Astrocyte (in vitro differentiated cells and primary cell): ENCODE data around the gene CHMP6. TPM values are rescaled to one million over a fixed set of nuclear protein-coding genes. Genes with fewer than 3 reads are reported as not detected.

Source experiments
- DNase-seq: peaks from one replicate; pipeline ENCODE4 v3.0.0-alpha.2; 2010; ENCODE audit warnings: low read depth
- FAIRE-seq: peaks from 2 replicates; lab custom pipeline; 2011; peaks lifted over from hg19 to GRCh38; lab: Jason Lieb, UNC
- H2AFZ ChIP-seq: 2 replicates; pipeline ENCODE4 v1.6.0; 2012; ENCODE audit warnings: low read depth, low read length, inconsistent platforms
- H3K27ac ChIP-seq: 2 replicates; pipeline ENCODE4 v1.5.1; 2011; ENCODE audit warnings: low read depth, low read length, inconsistent platforms
- H3K27me3 ChIP-seq: 2 replicates; pipeline ENCODE4 v1.6.0; 2011; ENCODE audit warnings: low read length, inconsistent platforms; ENCODE audit not compliant: insufficient read depth
- H3K36me3 ChIP-seq: 2 replicates; pipeline ENCODE4 v1.5.1; 2011; ENCODE audit warnings: low read length, inconsistent platforms; ENCODE audit not compliant: insufficient read depth
- H3K4me1 ChIP-seq: 2 replicates; pipeline ENCODE4 v1.5.1; 2011; ENCODE audit warnings: low read length, inconsistent platforms; ENCODE audit not compliant: insufficient read depth
- H3K4me2 ChIP-seq: 2 replicates; pipeline ENCODE4 v1.6.0; 2012; ENCODE audit warnings: low read length, inconsistent platforms
- H3K4me3 ChIP-seq: 2 replicates; pipeline ENCODE4 v1.5.1; 2011; ENCODE audit warnings: low read depth, mild to moderate bottlenecking, low read length, inconsistent platforms; ENCODE audit not compliant: insufficient read depth
- H3K79me2 ChIP-seq: 2 replicates; pipeline ENCODE4 v1.6.0; 2012; ENCODE audit warnings: mild to moderate bottlenecking, low read length, inconsistent platforms; ENCODE audit not compliant: insufficient read depth
- H3K9ac ChIP-seq: 2 replicates; pipeline ENCODE4 v1.6.0; 2012; ENCODE audit warnings: mild to moderate bottlenecking, low read length, inconsistent platforms
- H3K9me3 ChIP-seq: 2 replicates; pipeline ENCODE4 v1.5.1; 2012; ENCODE audit warnings: low read depth, mild to moderate bottlenecking, low read length, inconsistent platforms; ENCODE audit not compliant: insufficient read depth
- H4K20me1 ChIP-seq: 2 replicates; pipeline ENCODE4 v1.6.0; 2012; ENCODE audit warnings: low read length, inconsistent platforms; ENCODE audit not compliant: insufficient read depth
- H3K27ac Mint-ChIP-seq: one replicate; pipeline ENCODE4 v1.8.0; 2021; ENCODE audit warnings: mild to moderate bottlenecking, mixed read lengths; ENCODE audit not compliant: unreplicated experiment
- H3K27me3 Mint-ChIP-seq: one replicate; pipeline ENCODE4 v1.8.0; 2021; ENCODE audit warnings: low read depth, mixed read lengths; ENCODE audit not compliant: unreplicated experiment
- H3K36me3 Mint-ChIP-seq: one replicate; pipeline ENCODE4 v1.8.0; 2021; ENCODE audit warnings: low read depth, mixed read lengths; ENCODE audit not compliant: unreplicated experiment
- H3K4me1 Mint-ChIP-seq: one replicate; pipeline ENCODE4 v1.8.0; 2021; ENCODE audit warnings: low read depth, mixed read lengths; ENCODE audit not compliant: unreplicated experiment
- H3K4me3 Mint-ChIP-seq: one replicate; pipeline ENCODE4 v1.8.0; 2021; ENCODE audit warnings: mild to moderate bottlenecking, moderate library complexity, mixed read lengths; ENCODE audit not compliant: unreplicated experiment
- H3K9me3 Mint-ChIP-seq: one replicate; pipeline ENCODE4 v1.8.0; 2021; ENCODE audit warnings: mild to moderate bottlenecking, mixed read lengths; ENCODE audit not compliant: unreplicated experiment
- EZH2 ChIP-seq: IDR thresholded peaks from 2 replicates; pipeline ENCODE4 v1.6.1; 2012; ENCODE audit warnings: mild to moderate bottlenecking, low read length, inconsistent platforms; ENCODE audit not compliant: insufficient read depth
- total RNA-seq: library from RNA; stranded (reverse); gene quantifications from 2 replicates; pipeline ENCODE4 v1.2.1, GENCODE V29; 2021
- TF ChIP-seq, protein P1 (sequence below): IDR thresholded peaks from 2 replicates; pipeline ENCODE4 v1.5.1; 2011; ENCODE audit warnings: low read depth, mild to moderate bottlenecking, inconsistent platforms, low read length, moderate library complexity; ENCODE audit not compliant: insufficient read depth

Gene CHMP6
- total RNA-seq, 1 donor from 2014 or later: 19.0 TPM

DNA sequence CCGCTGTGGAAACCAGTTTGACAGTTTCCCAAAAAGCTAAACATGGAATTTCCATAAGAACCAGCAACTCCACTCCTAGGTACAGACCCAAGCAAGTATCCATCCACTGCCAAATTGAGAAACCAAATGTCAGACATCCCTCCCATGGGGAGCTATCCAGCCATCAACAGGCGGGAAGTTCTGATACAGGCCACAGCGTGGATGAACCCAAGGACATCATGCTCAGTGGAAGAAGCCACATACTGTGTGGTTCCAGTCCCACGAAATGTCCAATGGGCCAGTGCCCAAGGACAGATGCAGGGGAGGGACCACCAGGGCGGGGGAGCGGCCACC, 30.7 kb downstream of the CHMP6 start:
- Histone ChIP-seq H3K79me2 (no peaks in the 10 kb centered on the region), H3K27ac (no peak overlapping the region), H4K20me1 (no peaks in the 10 kb centered on the region), H3K9me3 (peaks cover 2% of the 10 kb centered on the region), H3K9ac (no peak overlapping the region), H3K36me3 (no peaks in the 10 kb centered on the region), H3K27me3 (peaks cover 16% of the 10 kb centered on the region), H2AFZ (no peak overlapping the region), H3K4me1 (peaks cover 16% of the 10 kb centered on the region), H3K4me3 (no peak overlapping the region), H3K4me2 (no peak overlapping the region)
- H3K27me3 Mint-ChIP-seq: peaks cover 27% of the 10 kb centered on the region
- H3K27ac Mint-ChIP-seq: no peak overlapping the region
- no peaks in the 10 kb centered on the region for H3K4me1 Mint-ChIP-seq
- H3K9me3 Mint-ChIP-seq: peaks cover 6% of the 10 kb centered on the region
- no peak for DNase-seq
- no peak for FAIRE-seq
- no peaks in the 10 kb centered on the region for H3K36me3 Mint-ChIP-seq
- H3K4me3 Mint-ChIP-seq: no peak overlapping the region
- TF ChIP-seq, protein P1, sequence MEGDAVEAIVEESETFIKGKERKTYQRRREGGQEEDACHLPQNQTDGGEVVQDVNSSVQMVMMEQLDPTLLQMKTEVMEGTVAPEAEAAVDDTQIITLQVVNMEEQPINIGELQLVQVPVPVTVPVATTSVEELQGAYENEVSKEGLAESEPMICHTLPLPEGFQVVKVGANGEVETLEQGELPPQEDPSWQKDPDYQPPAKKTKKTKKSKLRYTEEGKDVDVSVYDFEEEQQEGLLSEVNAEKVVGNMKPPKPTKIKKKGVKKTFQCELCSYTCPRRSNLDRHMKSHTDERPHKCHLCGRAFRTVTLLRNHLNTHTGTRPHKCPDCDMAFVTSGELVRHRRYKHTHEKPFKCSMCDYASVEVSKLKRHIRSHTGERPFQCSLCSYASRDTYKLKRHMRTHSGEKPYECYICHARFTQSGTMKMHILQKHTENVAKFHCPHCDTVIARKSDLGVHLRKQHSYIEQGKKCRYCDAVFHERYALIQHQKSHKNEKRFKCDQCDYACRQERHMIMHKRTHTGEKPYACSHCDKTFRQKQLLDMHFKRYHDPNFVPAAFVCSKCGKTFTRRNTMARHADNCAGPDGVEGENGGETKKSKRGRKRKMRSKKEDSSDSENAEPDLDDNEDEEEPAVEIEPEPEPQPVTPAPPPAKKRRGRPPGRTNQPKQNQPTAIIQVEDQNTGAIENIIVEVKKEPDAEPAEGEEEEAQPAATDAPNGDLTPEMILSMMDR: no peak
- TF ChIP-seq EZH2: no peak

DNA sequence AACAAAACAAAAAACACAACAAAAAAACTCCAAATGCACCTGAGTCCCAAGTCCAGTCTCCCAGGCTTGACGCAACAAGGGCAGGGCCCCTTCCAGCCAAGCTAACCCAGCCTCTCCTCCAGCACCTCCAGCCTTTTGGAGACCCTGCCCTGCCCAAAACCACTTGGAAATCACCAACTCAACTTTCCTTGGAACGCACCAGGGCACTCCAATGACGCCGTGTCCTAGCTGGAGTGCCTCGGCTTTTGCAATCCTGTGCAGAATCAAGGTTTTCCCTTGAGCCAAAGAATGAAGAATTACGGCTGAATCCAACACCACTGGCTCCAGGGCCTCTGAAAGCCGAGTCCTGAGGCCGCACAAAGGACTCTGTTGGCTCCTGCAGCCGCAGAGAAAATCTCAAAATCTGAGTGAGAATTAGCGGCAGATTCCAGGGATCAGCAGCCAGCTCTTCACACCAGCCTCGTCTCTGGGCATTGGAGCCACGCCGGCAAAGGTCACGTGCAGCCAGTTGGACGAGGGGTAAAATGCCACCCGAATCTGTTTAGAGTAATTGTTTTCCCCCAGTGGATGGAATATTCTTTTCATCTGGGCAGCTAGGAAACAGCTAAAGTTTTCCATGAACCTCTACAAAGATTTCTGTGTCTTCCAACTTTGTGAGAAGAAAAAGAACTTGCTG, 33.6 kb downstream of the CHMP6 start:
- Mint-ChIP-seq H3K4me1 (no peaks in the 10 kb centered on the region), H3K27ac (peak overlapping the region; percentile 12), H3K36me3 (no peaks in the 10 kb centered on the region), H3K9me3 (peaks cover 3% of the 10 kb centered on the region), H3K4me3 (no peak overlapping the region), H3K27me3 (peaks cover 18% of the 10 kb centered on the region)
- no peaks in the 10 kb centered on the region for H3K36me3 ChIP-seq
- H3K4me2 ChIP-seq: no peak overlapping the region
- FAIRE-seq (no peak), DNase-seq (no peak)
- H2AFZ ChIP-seq: no peak overlapping the region
- peaks cover 4% of the 10 kb centered on the region for H3K9me3 ChIP-seq
- TF ChIP-seq, protein P1: no peak
- no peak for TF ChIP-seq EZH2
- H3K79me2 ChIP-seq: no peaks in the 10 kb centered on the region
- H3K4me1 ChIP-seq: peaks cover 7% of the 10 kb centered on the region
- H3K4me3 ChIP-seq: no peak overlapping the region
- H3K9ac ChIP-seq: no peak overlapping the region
- H3K27me3 ChIP-seq: peaks cover 18% of the 10 kb centered on the region
- no peak overlapping the region for H3K27ac ChIP-seq
- H4K20me1 ChIP-seq: no peaks in the 10 kb centered on the region

DNA sequence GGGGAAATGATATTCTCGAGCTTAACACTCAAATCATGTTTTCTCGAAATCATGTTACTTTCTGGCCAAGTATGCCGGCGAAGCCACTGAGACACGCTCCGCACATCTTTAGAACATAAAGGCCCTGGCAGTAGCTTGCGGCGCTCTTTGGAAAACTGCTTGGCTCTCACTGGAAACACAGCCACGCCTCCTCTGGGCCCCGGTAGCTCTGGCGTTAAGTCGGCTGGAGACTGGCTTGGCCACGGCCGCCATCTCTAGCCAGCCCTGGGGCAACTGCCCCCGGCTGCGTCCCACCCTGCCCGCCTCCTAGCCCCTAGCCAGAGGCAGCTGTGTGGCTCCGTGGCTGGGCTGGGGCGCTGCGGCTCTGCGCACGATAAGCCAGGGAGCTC, 34.1 kb downstream of the CHMP6 start:
- H3K27ac Mint-ChIP-seq: no peak overlapping the region
- FAIRE-seq: no peak

More for the DNA sequence above, 34.1 kb downstream of the CHMP6 start:
- H3K27ac ChIP-seq: no peak overlapping the region
- Mint-ChIP-seq H3K4me3 (no peak overlapping the region), H3K27me3 (peaks cover 20% of the 10 kb centered on the region), H3K4me1 (no peaks in the 10 kb centered on the region), H3K36me3 (no peaks in the 10 kb centered on the region), H3K9me3 (peaks cover 3% of the 10 kb centered on the region)
- H3K27me3 ChIP-seq: peaks cover 18% of the 10 kb centered on the region
- H4K20me1 ChIP-seq: no peaks in the 10 kb centered on the region
- no peaks in the 10 kb centered on the region for H3K36me3 ChIP-seq
- H2AFZ ChIP-seq: no peak overlapping the region
- no peak overlapping the region for H3K4me3 ChIP-seq
- H3K4me1 ChIP-seq: peaks cover 6% of the 10 kb centered on the region
- peak overlapping the region; percentile 12 for H3K4me2 ChIP-seq
- TF ChIP-seq, protein P1: no peak
- H3K9me3 ChIP-seq: peaks cover 4% of the 10 kb centered on the region
- no peak for DNase-seq
- no peaks in the 10 kb centered on the region for H3K79me2 ChIP-seq
- H3K9ac ChIP-seq: no peak overlapping the region
